GM23248 (cell line): ENCODE results near the gene PRKCB.

Experiments
- EZH2 ChIP-seq: fragments of 200-600 bp; sonication (generic); IDR thresholded peaks from 2 replicates; pipeline ENCODE4 v1.6.1; 2018; ENCODE audit warnings: antibody characterized with exemption, mild to moderate bottlenecking; ENCODE audit not compliant: insufficient read depth, poor library complexity, severe bottlenecking
- EZH2phosphoT487 ChIP-seq: fragments of 200-600 bp; sonication (generic); IDR thresholded peaks from 2 replicates; pipeline ENCODE4 v1.6.1; 2018; ENCODE audit warnings: antibody characterized with exemption, moderate library complexity, mild to moderate bottlenecking, low read depth; ENCODE audit not compliant: insufficient read depth

DNA sequence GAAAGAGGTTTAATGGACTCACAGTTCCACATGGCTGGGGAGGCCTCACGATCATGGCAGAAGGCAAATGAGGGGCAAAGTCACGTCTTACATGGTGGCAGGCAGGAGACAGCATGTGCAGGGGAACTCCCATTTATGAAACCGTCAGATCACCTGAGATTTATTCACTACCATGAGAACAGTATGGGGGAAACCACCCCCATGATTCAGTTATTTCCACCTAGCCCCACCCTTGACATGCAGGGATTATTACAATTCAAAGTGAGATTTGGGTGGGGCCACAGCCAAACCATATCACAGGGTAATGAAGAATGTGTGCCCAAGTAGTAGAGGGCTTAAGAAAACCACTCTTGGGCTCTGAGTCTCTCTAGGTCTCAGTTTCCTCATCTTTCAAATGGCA lies 85.1 kb downstream of the PRKCB start:
- TF ChIP-seq EZH2phosphoT487 (no peak), EZH2 (no peak)
